ENCODE measurements around the gene ATRNL1.

The ATRNL1 gene

DNA sequence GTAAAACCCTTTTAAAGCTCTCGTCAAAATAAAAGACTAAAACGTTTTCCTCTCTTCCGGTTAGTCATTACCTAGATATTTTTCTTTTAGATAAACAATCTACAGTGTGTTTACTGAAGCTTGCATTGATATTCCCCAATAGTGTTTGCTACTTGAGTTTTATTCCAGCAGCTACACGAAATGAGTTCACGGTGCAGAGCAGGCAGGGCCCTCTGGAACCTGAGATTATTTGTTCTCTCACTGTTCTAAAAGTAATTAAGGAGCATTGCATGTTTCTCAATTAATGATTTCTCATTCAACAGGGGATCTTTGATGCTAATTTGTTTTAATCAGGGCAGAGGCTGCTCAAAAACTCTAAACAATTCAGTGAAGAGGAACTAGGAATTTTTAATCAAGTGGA is 860.1 kb downstream of the ATRNL1 start:
- no peak for DNase-seq (ENCODE audit: low spot score)

DNA sequence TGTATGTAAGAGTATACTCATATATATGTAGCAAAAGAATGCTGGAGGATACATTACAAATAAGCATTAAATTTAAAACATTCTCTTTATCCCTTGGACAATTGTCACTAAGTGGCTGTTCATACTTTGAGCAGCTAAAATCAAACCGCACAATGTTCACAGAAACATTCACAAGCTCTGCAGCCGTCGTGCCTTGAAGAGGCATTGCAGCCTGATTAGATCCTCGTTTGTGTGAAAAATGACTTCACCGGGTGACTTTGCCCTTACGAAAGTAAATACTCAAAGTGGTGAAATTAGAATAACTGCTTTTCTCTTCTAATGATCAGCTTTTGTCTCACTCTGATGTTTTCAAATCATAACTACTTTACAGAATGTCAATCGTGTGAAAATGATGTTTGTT is 860.8 kb downstream of the ATRNL1 start:
- DNase-seq (ENCODE audit: low spot score), result no peak

DNA sequence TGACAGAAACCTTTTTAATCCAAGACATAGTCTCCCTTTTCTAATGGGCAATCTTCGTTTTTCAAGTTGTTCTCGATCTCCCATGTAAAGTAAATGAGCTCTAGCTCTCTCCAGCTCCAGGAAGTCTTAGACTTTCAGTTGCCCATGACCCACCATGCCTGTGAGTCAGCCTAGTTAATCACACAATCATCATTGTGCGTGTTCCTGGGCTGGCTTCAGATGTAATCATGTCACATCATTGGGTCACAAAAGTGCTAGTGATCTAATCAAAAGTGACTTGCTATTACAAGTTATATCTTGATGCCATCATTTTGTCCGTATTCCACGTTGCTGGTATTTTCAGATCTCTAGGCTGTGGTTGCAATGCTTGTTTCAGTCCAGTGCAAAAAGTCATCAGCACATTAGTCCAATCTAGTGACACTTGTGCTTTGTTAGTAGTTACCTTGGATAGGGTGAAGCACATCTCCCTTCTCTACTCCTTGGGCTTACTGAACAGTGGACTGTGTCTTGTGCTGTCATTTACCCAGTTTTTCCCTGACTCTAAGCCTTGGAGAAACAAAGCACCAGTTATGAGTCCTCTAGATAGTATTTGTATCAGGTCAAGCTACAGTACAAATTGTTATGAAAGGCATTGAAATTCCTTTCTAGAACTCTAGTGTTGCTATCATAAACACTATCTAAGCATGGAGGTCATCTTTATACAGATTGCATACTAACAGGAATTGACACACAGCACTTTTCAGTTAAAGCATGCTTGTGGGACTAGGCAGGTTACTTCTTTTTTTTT is 863.3 kb downstream of the ATRNL1 start:
- no peak for DNase-seq (ENCODE audit: low spot score)

DNA sequence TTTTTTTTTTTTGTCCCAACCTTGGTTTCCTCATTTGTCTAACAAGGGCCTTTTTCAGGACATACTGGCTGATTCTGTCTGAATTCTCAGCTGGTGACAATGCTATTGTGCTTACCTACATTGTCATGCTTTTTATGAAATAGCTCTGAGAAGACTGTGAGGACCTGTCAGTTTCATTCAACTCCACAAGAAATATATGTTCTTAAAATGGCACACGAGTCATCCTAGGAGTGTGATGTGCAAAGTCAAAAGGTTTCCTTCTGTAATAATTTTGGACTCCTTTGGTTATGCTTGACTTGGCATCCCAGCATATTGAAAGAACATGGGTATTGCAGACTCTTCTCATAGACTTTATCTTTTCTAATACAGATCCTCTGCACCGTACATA is 863.8 kb downstream of the ATRNL1 start:
- no peak for DNase-seq (ENCODE audit: low spot score)

DNA sequence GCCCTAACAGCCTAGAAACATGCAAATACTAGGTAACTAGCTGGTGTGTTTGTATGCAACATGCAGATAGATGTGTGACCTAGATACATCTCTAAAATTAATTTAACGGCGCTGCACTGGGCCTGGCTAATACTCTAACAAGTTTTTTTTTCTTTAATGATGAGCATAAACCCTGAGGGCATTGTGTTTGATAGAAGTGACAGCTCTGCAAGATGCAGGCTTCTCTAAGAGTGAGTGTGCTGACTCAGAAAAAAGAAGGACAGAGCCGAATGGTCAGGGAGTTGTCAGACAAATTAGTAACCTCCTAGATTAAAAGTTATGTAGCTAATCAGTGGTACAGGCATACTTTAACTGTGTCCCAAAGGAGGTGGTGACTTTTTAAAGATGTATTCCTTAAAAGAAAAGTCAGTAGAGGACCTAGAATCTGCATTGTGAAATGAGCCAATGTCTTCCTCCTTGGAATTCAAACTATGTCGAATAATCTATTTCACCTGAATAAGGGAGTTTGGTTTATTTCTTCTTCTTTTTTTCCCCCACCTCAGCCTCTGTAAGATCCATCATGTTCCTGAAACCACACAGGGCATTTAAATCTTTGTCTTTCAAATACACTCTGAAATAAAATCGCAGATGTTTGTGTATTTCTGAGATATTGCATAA is 864.7 kb downstream of the ATRNL1 start:
- no peak for DNase-seq (ENCODE audit: low spot score)

- DNase-seq (ENCODE audit: low spot score), result no peak
Observed at GRCh38 chr10:115963848-115964247, 870.7 kb downstream of the ATRNL1 start.

DNA sequence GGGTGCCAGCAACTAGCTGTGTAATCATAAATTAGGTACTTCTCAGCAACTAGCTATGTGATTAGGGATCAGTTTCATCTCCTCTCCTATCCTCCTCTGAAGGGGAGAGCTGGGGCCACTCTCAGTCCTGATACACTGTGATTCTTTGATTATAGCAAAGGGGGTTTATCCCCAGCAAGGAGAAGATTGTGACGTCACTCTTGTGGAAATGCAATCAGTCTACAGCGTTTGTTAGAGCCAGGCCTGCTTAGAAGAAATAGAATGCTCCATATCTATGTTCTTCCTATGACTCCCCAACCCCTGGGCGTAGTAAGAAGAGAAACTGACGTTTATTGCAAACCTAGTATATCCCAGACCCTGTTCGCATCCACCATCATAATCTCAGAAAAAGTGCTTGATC is 871.7 kb downstream of the ATRNL1 start:
- no peak for DNase-seq (ENCODE audit: low spot score)

GRCh38 chr10:115965376-115965775 is 872.2 kb downstream of the ATRNL1 start:
- DNase-seq (ENCODE audit: low spot score), result no peak

DNA sequence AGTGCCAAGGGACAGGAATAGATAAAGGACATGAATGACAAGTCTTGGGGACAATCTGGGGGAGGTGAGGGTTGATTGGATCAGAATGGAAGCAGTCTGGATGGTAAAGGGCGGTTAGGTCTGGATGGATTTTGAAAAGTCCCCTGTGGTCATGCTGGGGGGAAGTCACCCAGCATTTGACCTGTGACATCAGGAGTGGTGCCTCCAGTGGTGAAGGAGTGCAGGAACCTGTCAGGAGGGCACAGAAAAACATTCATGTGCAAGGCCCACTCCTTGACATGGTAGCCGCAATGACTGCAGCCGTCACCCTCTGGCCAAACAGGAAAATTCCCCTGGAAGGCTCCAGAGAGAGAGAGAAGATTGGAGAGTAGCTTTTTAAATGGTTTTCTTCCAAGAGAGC is 875.1 kb downstream of the ATRNL1 start:
- no peak for DNase-seq (ENCODE audit: low spot score)

GRCh38 chr10:115969591-115969990 is 876.4 kb downstream of the ATRNL1 start:
- no peak for DNase-seq (ENCODE audit: low spot score)

DNA sequence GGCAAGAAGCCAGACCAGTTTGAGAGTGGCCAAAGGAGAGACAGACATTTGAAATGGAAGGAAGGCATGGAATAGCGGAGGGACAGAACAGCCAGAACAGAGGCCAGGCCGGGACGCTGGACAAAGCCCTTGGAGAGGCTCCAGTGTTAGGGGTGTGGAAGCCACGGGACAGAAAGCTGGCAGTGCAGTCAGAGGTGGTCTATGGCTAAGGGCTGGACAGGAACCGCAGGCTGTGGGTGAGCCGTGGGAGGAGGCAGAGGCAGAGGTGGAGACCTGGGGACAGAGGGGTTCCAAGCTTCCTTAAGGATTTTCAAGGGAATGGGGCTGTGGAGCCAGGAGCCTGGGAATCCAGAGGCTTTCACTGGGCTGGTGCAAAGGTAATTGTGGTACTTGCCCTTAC is 878.8 kb downstream of the ATRNL1 start:
- DNase-seq (ENCODE audit: low spot score), result no peak

- no peak for DNase-seq (ENCODE audit: low spot score)
Observed at GRCh38 chr10:115972426-115972825, 879.3 kb downstream of the ATRNL1 start.

DNA sequence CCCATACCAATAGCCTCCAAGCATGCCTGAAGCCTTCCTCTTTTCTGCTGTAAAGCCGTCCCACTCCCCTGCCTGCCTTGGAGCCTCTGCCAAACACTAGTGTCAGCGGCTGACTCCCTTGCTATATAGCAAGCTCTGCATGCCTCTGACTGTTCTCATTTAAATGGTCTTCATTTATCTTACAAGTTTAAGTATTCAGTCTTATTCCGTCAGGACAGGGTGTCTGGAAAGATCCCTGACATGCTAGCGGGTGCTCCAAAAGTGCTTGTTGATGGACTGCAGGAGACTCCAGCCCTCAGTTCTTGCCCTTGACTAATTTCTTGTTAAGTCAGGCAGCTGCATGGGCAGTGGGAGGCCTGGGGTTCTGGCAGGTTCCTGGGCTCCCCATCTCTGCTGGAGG is 881.2 kb downstream of the ATRNL1 start:
- DNase-seq (ENCODE audit: low spot score), result no peak

DNA sequence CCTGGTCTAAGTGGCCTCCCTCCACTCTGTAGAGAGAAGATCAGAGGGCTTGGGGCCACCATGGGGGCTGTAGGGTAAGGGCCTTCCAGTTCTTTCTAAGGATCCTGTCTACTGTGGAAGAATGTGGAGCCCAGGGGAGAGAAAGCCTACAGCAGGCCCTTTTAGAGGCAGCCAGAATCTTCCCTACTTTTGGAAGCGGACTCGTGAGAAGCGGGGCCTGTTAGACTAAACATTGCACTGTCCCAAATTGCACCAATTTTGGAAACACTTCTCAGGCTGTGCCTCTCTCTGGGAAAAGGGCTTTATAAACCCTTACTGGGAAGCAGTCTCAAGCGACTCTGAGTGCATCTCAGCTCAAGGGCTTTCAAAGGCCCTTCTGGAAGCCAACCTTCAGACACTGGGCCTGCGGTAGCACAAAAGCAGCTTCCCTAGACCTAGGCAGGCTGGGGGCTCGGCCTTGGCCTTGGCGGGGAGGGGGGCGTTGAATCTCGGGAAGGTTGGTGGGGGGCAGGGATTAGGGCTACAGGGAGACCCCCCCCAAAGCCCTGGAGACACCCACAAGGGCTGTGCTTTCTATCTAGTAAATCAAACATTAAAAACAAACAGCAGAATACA is 881.8 kb downstream of the ATRNL1 start:
- DNase-seq (ENCODE audit: low spot score), result no peak

- DNase-seq (ENCODE audit: low spot score), result no peak
Observed at GRCh38 chr10:115975506-115975905, 882.3 kb downstream of the ATRNL1 start.

DNA sequence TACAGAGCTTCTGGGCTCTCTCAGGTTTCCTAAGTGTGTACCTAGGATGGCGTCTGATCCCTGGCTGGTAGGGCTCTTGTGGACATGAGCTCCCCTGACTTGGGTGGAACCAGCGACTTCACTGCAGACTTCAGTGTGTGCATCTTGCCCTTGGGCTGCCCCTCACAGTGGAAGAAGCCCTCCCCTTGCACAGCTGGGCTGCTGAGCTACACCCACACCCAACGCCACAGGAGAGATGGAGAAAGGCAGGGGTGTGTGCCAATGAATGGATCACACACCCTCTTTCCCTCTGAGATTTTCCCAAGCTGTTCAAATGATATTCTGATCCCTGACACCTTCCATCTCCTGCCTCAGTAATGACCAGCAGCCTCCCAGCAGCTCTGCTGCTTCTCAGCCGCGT is 883.2 kb downstream of the ATRNL1 start:
- no peak for DNase-seq (ENCODE audit: low spot score)

DNA sequence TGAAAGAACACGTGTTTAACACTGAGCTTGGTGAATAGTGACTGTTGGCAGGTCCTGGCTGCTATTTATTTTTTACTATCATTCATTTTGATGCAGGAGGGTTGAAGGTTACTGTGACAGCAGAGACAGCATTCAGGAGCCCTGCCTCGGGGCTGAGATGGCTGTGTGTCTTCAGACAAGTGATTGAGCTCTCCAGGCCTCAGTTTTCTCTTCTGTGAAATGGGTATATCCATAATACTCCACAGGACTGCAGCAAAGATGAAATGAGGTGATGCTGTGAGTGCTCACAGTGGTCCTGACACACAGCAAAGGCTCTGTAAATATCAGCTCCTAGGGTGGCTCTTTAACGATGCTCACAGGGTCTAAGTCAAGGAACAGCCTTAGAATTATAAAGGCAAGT is 884.7 kb downstream of the ATRNL1 start:
- no peak for DNase-seq (ENCODE audit: low spot score)

- no peak for DNase-seq (ENCODE audit: low spot score)
Observed at GRCh38 chr10:115979576-115979975, 886.4 kb downstream of the ATRNL1 start.

GRCh38 chr10:115980470-115980869 is 887.3 kb downstream of the ATRNL1 start:
- DNase-seq (ENCODE audit: low spot score), result no peak

GRCh38 chr10:115981081-115981480 is 887.9 kb downstream of the ATRNL1 start:
- no peak for DNase-seq (ENCODE audit: low spot score)

DNA sequence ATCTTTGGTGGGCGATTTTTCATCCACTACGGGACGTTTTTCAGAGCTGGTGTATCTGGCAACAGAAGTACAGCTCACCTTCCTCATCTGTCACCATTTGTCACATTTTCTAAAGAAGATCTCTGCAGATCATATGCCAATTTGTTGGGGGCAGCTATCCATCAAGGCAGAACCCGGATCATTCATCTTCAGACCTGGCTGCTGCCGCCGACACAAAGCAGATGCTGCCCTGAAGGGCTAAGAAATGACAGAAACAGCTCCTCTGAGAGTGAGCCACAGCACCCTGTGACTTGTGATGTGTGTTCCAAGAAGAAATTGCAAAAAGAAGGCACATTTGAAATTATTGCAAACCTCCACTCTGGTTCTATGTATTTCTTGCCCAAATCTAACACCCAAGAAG is 888.9 kb downstream of the ATRNL1 start:
- no peak for DNase-seq (ENCODE audit: low spot score)

GRCh38 chr10:115982526-115982925 is 889.4 kb downstream of the ATRNL1 start:
- no peak for DNase-seq (ENCODE audit: low spot score)

DNA sequence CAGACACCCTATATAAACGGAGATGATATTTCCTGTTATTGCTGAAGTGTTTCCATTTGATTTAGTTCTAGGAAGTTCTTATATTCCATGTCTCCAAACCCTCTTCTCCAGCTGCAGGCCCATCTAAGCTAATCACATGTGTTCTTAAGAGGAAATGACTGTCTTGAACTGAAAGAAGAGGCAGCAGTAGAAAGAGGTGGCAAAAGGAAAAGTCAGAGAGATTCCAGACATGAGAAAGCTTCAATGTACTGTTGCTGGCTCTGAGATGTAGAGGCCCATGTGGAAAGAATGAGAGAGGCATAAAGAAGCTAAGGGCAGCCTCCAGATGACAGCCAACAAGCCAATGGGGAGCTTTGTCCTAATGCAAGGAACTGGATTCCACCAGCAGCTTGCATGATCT is 892.6 kb downstream of the ATRNL1 start:
- DNase-seq (ENCODE audit: low spot score), result no peak

All from putamen (tissue), 1 donor.